ENCODE results near the gene RIC3. TPM values are rescaled to one million over a fixed set of nuclear protein-coding genes. Genes with fewer than 3 reads are reported as not detected.

RIC3 gene
- total RNA-seq, 1 experiment from 2014 or later: 23.7 TPM

DNA sequence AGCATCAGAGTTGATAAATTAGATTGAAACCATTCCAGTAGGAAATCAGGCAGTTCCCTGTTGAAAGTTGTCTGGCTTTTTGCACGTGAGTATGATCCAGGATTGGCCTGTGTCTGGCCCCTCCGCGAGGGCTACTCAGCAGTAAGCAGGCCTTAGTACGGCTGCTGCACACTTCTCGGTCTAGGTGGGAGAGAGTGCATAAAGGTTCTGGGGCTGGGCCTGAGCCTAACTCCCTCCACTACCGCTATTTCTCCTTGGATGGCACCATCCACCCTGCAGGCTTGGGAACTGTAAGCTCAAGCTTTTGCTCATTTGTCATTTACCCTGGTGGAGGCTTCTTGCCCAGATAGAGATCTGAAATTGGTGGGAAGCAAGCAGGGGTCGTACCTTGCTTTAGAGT lies 65.9 kb downstream of the RIC3 start:
- Histone ChIP-seq H3K4me1 (ENCODE audit: insufficient read depth, low read length) (no peaks in the 10 kb centered on the region), H2AFZ (ENCODE audit: low read length) (no peak overlapping the region), H3K14ac (ENCODE audit: insufficient read depth, low read length) (no peak overlapping the region), H3K4ac (ENCODE audit: low read depth, low read length) (no peak overlapping the region), H2BK5ac (ENCODE audit: insufficient read length, low read length) (no peak overlapping the region), H3K18ac (ENCODE audit: insufficient read length, low read depth, low read length) (no peak overlapping the region), H4K20me1 (ENCODE audit: control insufficient read depth, insufficient read depth, insufficient read length) (no peaks in the 10 kb centered on the region), H2BK20ac (ENCODE audit: low read depth, low read length, poor library complexity, severe bottlenecking) (no peak overlapping the region), H3K9me3 (ENCODE audit: control insufficient read depth, low read depth, low read length) (no peaks in the 10 kb centered on the region), H2BK120ac (ENCODE audit: low read depth, low read length, poor library complexity, severe bottlenecking) (no peak overlapping the region), H3K79me2 (ENCODE audit: insufficient read depth, low read length) (no peaks in the 10 kb centered on the region), H3K4me2 (ENCODE audit: insufficient read depth, insufficient read length, low read length) (no peak overlapping the region), H3K9ac (ENCODE audit: extremely low read depth, insufficient read length, low read length) (no peak overlapping the region), H4K5ac (ENCODE audit: insufficient read length, low read depth, low read length) (no peak overlapping the region), H3K27ac (ENCODE audit: insufficient read length, low read depth, low read length) (no peak overlapping the region), H2BK15ac (ENCODE audit: low read depth, low read length) (no peak overlapping the region), H4K8ac (replicated peaks; ENCODE audit: insufficient read length, low read depth, low read length) (no peak overlapping the region), H3T11ph (ENCODE audit: low read length) (no peak overlapping the region), H3K79me1 (ENCODE audit: insufficient read depth, low read depth, low read length, poor library complexity, severe bottlenecking) (no peaks in the 10 kb centered on the region), H3K23me2 (ENCODE audit: insufficient read length, low read depth, low read length, poor library complexity, severe bottlenecking) (no peaks in the 10 kb centered on the region), H3K23ac (ENCODE audit: insufficient read length, low read depth, low read length) (no peak overlapping the region), H3K56ac (ENCODE audit: insufficient read length, low read depth, low read length) (no peak overlapping the region), H3K27me3 (ENCODE audit: insufficient read depth, low read length) (no peaks in the 10 kb centered on the region), H2BK12ac (ENCODE audit: insufficient read length, low read depth, low read length) (no peak overlapping the region), H2AK5ac (ENCODE audit: insufficient read length, low read length) (no peak overlapping the region), H4K91ac (ENCODE audit: insufficient read length, low read depth, low read length) (no peak overlapping the region)
- no peak overlapping the region for H3K4me3 Mint-ChIP-seq
- H3K27me3 Mint-ChIP-seq (ENCODE audit: low read depth): no peaks in the 10 kb centered on the region
- H3K36me3 Mint-ChIP-seq (ENCODE audit: insufficient read depth in 1 of 3, low read depth in 3 of 3): peaks cover 12 to 59% (median 24%) of the 10 kb centered on the region in 3 experiments; a peak in 5 of 7 replicates
- no peak for DNase-seq
- WGBS (ENCODE audit: extremely low coverage, insufficient read length, low lambda C conversion rate): no CpG with 5 or more reads among the region's 7 CpGs
- no peaks in the 10 kb centered on the region for H3K4me1 Mint-ChIP-seq
- H3K27ac Mint-ChIP-seq: no peak overlapping the region
- TF ChIP-seq, protein P1, sequence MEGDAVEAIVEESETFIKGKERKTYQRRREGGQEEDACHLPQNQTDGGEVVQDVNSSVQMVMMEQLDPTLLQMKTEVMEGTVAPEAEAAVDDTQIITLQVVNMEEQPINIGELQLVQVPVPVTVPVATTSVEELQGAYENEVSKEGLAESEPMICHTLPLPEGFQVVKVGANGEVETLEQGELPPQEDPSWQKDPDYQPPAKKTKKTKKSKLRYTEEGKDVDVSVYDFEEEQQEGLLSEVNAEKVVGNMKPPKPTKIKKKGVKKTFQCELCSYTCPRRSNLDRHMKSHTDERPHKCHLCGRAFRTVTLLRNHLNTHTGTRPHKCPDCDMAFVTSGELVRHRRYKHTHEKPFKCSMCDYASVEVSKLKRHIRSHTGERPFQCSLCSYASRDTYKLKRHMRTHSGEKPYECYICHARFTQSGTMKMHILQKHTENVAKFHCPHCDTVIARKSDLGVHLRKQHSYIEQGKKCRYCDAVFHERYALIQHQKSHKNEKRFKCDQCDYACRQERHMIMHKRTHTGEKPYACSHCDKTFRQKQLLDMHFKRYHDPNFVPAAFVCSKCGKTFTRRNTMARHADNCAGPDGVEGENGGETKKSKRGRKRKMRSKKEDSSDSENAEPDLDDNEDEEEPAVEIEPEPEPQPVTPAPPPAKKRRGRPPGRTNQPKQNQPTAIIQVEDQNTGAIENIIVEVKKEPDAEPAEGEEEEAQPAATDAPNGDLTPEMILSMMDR (conservative IDR thresholded peaks at IDR 0.05): no peak
- no peaks in the 10 kb centered on the region for H3K9me3 Mint-ChIP-seq

Data from H9 (cell line).